ENCODE results near the gene SLC44A5.

DNA sequence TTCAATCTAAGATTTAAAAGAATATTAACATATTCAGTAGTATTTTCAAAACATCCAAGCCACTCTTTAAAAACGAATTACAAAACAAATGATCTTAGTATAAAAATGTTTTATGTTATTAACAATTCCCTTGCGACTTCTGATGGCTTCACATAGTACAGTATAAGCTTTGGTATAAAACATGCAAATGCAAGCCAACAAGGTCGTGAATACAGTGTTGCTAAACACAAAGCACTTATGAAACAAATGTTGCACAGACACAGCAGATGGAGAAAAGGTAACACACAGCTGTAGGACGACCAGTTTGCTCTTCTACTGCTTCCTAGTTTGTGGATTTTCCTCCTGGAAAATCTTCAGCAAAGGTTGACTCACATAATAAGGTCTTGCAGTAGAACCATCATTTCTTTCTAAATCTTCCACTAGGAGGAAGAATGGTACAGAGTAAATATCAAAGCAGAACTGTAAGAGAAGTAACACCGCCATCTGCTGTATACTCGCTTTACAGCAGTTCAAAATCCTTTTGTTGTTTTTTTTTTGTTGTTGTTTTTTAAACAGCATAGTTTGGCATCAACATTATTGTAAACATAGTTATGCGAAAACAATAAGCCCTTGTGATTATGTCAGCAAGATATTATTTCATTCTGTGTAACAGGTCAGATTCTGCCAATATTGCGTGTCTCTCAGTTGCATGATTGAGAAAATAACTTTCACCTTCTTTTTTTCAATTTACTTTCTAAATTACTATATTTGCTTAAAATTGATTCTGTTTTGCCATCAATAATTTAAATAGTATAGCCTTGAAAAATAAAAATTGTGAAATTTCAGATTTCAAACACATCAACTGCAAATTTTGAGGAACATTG, 407.3 kb downstream of the SLC44A5 start:
- TF ChIP-seq, protein P1, sequence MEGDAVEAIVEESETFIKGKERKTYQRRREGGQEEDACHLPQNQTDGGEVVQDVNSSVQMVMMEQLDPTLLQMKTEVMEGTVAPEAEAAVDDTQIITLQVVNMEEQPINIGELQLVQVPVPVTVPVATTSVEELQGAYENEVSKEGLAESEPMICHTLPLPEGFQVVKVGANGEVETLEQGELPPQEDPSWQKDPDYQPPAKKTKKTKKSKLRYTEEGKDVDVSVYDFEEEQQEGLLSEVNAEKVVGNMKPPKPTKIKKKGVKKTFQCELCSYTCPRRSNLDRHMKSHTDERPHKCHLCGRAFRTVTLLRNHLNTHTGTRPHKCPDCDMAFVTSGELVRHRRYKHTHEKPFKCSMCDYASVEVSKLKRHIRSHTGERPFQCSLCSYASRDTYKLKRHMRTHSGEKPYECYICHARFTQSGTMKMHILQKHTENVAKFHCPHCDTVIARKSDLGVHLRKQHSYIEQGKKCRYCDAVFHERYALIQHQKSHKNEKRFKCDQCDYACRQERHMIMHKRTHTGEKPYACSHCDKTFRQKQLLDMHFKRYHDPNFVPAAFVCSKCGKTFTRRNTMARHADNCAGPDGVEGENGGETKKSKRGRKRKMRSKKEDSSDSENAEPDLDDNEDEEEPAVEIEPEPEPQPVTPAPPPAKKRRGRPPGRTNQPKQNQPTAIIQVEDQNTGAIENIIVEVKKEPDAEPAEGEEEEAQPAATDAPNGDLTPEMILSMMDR (IDR thresholded peaks at IDR 0.05): peak in 2 of 3 donors; percentile 31 to 73
- no peak for TF ChIP-seq EP300 (IDR thresholded peaks at IDR 0.05)
- TF ChIP-seq POLR2A (IDR thresholded peaks at IDR 0.05): no peak
